ENCODE data around the gene TBC1D14. TPM values are rescaled to one million over a fixed set of nuclear protein-coding genes. Genes with fewer than 3 reads are reported as not detected.

Gene TBC1D14
- total and polyA plus RNA-seq, 2 donors from 2014 or later, result 44.9 to 77.7 TPM

DNA sequence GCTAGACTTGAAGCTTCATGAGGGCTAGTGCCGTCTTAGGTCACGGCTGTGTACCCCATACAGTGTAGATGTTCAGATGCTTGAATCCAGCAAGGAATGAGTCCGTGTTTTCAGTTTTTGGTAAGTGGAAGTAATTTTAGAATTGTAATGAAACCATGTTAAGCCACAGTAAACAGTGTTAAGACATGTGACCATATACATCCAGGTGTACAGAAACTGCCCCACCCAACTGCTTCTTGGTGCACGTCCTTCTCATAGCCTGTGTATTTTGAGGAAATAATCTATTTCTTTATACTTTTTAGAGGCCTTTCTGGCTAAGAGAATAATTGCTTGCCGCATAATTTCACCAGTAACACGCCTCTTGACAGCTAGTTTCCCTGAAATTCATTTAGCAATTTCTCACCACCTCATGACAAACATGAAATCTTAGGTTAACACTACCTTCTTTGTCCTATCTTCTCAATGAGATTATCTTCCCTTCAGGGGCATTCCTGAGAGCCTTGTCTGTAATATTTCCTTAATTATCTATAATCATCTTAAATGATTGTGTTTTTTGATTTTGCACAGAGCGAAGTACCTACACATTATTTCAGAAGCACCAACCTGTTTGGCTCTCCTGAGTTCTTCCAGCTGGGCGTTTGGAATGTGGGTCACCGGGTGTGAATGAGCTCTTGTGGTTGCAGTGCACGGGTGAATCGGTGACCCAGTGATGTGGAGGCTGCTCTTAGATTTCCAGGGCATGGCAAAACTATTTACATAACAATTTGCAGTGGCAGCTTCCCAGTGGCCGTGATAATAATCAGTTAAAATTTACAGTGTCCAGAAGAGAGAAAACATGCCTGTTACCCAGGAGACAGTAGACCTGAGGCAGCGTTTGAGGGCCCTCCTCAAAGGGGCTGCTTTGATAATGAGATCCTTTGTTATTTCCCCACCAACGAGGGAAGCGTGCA is 83.4 kb downstream of the TBC1D14 start:
- TF ChIP-seq, protein P1, sequence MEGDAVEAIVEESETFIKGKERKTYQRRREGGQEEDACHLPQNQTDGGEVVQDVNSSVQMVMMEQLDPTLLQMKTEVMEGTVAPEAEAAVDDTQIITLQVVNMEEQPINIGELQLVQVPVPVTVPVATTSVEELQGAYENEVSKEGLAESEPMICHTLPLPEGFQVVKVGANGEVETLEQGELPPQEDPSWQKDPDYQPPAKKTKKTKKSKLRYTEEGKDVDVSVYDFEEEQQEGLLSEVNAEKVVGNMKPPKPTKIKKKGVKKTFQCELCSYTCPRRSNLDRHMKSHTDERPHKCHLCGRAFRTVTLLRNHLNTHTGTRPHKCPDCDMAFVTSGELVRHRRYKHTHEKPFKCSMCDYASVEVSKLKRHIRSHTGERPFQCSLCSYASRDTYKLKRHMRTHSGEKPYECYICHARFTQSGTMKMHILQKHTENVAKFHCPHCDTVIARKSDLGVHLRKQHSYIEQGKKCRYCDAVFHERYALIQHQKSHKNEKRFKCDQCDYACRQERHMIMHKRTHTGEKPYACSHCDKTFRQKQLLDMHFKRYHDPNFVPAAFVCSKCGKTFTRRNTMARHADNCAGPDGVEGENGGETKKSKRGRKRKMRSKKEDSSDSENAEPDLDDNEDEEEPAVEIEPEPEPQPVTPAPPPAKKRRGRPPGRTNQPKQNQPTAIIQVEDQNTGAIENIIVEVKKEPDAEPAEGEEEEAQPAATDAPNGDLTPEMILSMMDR (IDR thresholded peaks at IDR 0.05; ENCODE audit: borderline replicate concordance, extremely low read depth, insufficient read depth), result no peak
- DNase-seq (peak in 4 of 5 donors; percentile 49 to 84 (median 79)), FAIRE-seq (no peak)

DNA sequence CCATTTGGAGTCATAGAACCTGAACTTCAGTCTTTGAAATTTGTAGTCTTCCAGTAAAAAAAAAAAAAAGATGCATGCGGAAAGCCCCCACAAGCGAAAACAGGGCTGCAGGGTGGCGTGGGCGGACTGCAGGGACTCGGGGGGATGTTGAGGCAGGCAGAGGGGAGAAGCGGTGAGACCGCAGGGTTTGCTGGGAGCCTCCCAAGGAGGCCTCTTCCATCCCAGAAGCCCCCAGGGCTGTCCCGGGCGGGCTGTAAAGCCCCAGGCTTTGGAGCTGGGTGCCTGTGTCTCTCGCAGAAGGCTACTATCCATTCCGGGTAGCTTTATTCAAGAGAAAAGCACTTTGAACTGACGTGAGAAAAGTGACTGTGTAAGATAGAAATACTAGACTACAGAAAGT is 86.9 kb downstream of the TBC1D14 start:
- no peak for FAIRE-seq

More for the DNA sequence above, 83.4 kb downstream of the TBC1D14 start:
- H3K4me1 ChIP-seq (ENCODE audit: control insufficient read depth in 2 of 3, insufficient read depth in 2 of 3, low read depth in 1 of 3, low read length in 3 of 3), result peaks cover 0 to 32% (median 16%) of the 10 kb centered on the region in 3 donors
- H3K27me3 ChIP-seq (ENCODE audit: control insufficient read depth, insufficient read depth, low read length), result no peaks in the 10 kb centered on the region
- no peaks in the 10 kb centered on the region for H3K9me3 ChIP-seq (ENCODE audit: control insufficient read depth in 2 of 3, insufficient read depth in 1 of 3, low read length in 3 of 3)
- H3K27ac ChIP-seq (ENCODE audit: low read depth in 2 of 2, low read length in 2 of 2), result no peak overlapping the region
- intact Hi-C loops (cut with DNase I), result no loop called here
- H3K36me3 ChIP-seq (ENCODE audit: control insufficient read depth in 2 of 3, insufficient read depth in 3 of 3, low read length in 3 of 3), result peaks cover 3 to 17% (median 8%) of the 10 kb centered on the region in 3 donors
- no peak overlapping the region for H3K9ac ChIP-seq (ENCODE audit: low read length in 3 of 3)
- no peak overlapping the region for H3K4me3 ChIP-seq (ENCODE audit: low read length in 3 of 3)

DNA sequence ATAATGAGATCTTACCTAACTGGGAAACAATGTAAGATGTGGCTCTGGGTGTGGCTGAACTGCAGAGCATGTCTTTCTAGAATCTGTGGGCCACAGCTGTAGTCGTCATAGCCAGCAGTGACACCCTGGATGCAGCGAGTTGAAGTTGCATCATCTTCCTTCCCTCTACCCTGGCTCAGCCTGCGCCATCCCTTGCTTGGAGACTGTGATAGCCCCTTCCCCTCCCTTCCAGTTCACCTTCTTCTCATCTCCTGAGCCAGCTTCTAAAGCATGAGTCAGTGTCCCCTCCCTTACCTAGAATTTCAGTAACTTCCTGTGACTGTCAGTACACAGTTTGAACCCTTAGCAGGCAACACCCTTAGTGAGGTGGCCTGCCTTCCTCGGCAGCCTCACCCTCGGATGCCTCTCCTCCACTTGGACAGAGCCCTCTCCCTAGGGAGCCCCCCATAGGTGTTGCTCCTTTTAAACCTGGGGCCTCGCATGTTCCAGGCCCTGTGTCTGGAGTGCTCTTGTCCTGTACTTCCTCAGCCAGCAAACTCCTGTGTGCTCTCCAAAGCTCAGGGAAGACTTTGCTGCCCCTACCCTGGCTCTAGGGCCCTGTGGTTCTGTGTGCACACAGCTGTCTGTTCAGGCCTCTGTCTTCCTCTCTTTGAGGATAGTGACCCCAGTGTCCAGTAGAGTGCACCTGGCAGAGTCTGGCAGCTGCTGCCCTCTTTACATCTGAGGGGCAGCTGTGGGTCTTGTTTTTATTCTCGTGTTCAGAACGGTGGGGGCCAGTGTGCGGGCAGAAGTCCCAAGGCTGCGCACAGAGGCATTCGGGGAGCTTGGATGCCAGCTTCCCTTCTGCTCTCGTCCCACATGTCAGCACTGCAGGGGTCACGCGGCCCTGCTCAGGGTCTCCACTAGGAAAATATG is 89.8 kb downstream of the TBC1D14 start:
- H3K9ac ChIP-seq (ENCODE audit: low read length in 3 of 3), result no peak overlapping the region
- H3K4me1 ChIP-seq (ENCODE audit: control insufficient read depth in 2 of 3, insufficient read depth in 2 of 3, low read depth in 1 of 3, low read length in 3 of 3), result peaks cover 0 to 18% (median 8%) of the 10 kb centered on the region in 3 donors
- no peaks in the 10 kb centered on the region for H3K27me3 ChIP-seq (ENCODE audit: control insufficient read depth, insufficient read depth, low read length)
- peaks cover 3 to 57% (median 34%) of the 10 kb centered on the region in 3 donors for H3K36me3 ChIP-seq (ENCODE audit: control insufficient read depth in 2 of 3, insufficient read depth in 3 of 3, low read length in 3 of 3)
- no peak overlapping the region for H3K27ac ChIP-seq (ENCODE audit: low read depth in 2 of 2, low read length in 2 of 2)
- H3K4me3 ChIP-seq (ENCODE audit: low read length in 3 of 3), result no peak overlapping the region
- intact Hi-C loops (cut with DNase I), result no loop called here
- FAIRE-seq, result no peak
- H3K9me3 ChIP-seq (ENCODE audit: control insufficient read depth in 2 of 3, insufficient read depth in 1 of 3, low read length in 3 of 3), result no peaks in the 10 kb centered on the region
- DNase-seq, result peak in 1 of 5 donors; percentile 6
- TF ChIP-seq, protein P1 (IDR thresholded peaks at IDR 0.05; ENCODE audit: borderline replicate concordance, extremely low read depth, insufficient read depth), result no peak

More for the DNA sequence above, 86.9 kb downstream of the TBC1D14 start:
- Histone ChIP-seq H3K27me3 (ENCODE audit: control insufficient read depth, insufficient read depth, low read length) (no peaks in the 10 kb centered on the region), H3K9me3 (ENCODE audit: control insufficient read depth in 2 of 3, insufficient read depth in 1 of 3, low read length in 3 of 3) (no peaks in the 10 kb centered on the region), H3K4me1 (ENCODE audit: control insufficient read depth in 2 of 3, insufficient read depth in 2 of 3, low read depth in 1 of 3, low read length in 3 of 3) (peaks cover 0 to 23% (median 11%) of the 10 kb centered on the region in 3 donors), H3K27ac (ENCODE audit: low read depth in 2 of 2, low read length in 2 of 2) (no peak overlapping the region), H3K4me3 (ENCODE audit: low read length in 3 of 3) (no peak overlapping the region), H3K9ac (ENCODE audit: low read length in 3 of 3) (no peak overlapping the region), H3K36me3 (ENCODE audit: control insufficient read depth in 2 of 3, insufficient read depth in 3 of 3, low read length in 3 of 3) (peaks cover 3 to 42% (median 22%) of the 10 kb centered on the region in 3 donors)
- TF ChIP-seq, protein P1 (IDR thresholded peaks at IDR 0.05; ENCODE audit: borderline replicate concordance, extremely low read depth, insufficient read depth), result no peak
- peak in 1 of 5 donors; percentile 11 for DNase-seq
- intact Hi-C loops (cut with DNase I), result no loop called here

All from kidney (tissue), 14 donors.